A549 (cell line): ENCODE data around the gene MRPL17.

Experiments
- CBX2 ChIP-seq: fragments of 200-600 bp; sonication (generic); IDR thresholded peaks from 2 replicates; pipeline ENCODE4 v1.6.1; 2016; ENCODE audit warnings: low read depth, mild to moderate bottlenecking, borderline replicate concordance
- CEBPB ChIP-seq, 2 experiments: fragments of >200 bp in 1 of 2; sonication (Bioruptor Twin) in 1 of 2; formaldehyde crosslinking in 1 of 2; IDR thresholded peaks; 2 replicates each; pipeline ENCODE4 v1.6.1; 2012 to 2016
- ELK1 ChIP-seq: fragments of 150-350 bp; IDR thresholded peaks from 2 replicates; pipeline ENCODE4 v1.6.1; 2014; ENCODE audit warnings: low read depth, mild to moderate bottlenecking, low read length
- KDM1A ChIP-seq: fragments of 200-600 bp; sonication (generic); IDR thresholded peaks from 2 replicates; pipeline ENCODE4 v1.6.1; 2016; ENCODE audit warnings: low read depth, mild to moderate bottlenecking
- POLR2A ChIP-seq: IDR thresholded peaks from 2 replicates; pipeline ENCODE4 v1.6.1; 2012; ENCODE audit warnings: mild to moderate bottlenecking, low read length
- RAD21 ChIP-seq, 2 experiments: fragments of >200 bp in 1 of 2; sonication (Bioruptor Twin) in 1 of 2; formaldehyde crosslinking in 1 of 2; IDR thresholded peaks in 1 of 2; conservative IDR thresholded peaks in 1 of 2; 2 replicates in 1 of 2; 3 replicates in 1 of 2; pipeline ENCODE4 v1.6.1; 2012 to 2018; ENCODE audit warnings: inconsistent platforms in 1 of 2
- TF ChIP-seq, protein P1 (sequence below): fragments of >200 bp; sonication (Bioruptor Twin); formaldehyde crosslinking; IDR thresholded peaks from 3 replicates; pipeline ENCODE4 v1.5.1; 2016

DNA sequence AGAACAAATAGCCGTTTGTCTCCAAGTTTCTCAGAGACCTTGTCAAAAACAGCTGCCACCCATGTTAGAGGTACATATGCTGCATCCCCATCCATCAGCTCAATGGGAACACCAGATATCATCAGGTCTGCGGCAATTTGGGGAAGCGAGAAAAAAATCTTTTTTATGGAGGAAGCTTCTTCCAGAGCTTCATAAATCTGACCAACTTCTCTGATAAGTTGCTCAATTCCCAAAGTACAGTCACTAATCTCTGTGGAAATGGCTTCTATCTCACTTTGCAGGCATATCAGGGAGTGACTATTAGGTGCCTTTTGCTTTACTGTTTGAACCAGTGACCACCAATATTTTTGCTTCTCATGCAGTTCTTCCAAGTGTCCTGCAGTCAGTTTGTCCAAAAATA is 34.3 kb upstream of the MRPL17 start:
- TF ChIP-seq, protein P1, sequence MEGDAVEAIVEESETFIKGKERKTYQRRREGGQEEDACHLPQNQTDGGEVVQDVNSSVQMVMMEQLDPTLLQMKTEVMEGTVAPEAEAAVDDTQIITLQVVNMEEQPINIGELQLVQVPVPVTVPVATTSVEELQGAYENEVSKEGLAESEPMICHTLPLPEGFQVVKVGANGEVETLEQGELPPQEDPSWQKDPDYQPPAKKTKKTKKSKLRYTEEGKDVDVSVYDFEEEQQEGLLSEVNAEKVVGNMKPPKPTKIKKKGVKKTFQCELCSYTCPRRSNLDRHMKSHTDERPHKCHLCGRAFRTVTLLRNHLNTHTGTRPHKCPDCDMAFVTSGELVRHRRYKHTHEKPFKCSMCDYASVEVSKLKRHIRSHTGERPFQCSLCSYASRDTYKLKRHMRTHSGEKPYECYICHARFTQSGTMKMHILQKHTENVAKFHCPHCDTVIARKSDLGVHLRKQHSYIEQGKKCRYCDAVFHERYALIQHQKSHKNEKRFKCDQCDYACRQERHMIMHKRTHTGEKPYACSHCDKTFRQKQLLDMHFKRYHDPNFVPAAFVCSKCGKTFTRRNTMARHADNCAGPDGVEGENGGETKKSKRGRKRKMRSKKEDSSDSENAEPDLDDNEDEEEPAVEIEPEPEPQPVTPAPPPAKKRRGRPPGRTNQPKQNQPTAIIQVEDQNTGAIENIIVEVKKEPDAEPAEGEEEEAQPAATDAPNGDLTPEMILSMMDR, result no peak
- TF ChIP-seq ELK1 (no peak), KDM1A (no peak), CBX2 (no peak), POLR2A (no peak), RAD21 (conservative IDR thresholded peaks at IDR 0.05 in 1 of 2, IDR thresholded peaks at IDR 0.05 in 1 of 2) (no peak), CEBPB (IDR thresholded peaks at IDR 0.05) (no peak)
